H1 (cell line): ENCODE measurements around the gene NEGR1. TPM values are rescaled to one million over a fixed set of nuclear protein-coding genes. Genes with fewer than 3 reads are reported as not detected.

ENCODE experiments used
- CTCF ChIA-PET: fragments of 300-600 bp; sonication (Branson Sonifier 250); formaldehyde crosslinking; loops from one replicate; lab custom pipeline; 2021; ENCODE audit not compliant: partially characterized antibody; lab: Charles Lee
- POLR2A ChIA-PET: fragments of 300-600 bp; sonication (Branson Sonifier 250); formaldehyde crosslinking; loops from one replicate; lab custom pipeline; 2021; ENCODE audit warnings: inconsistent platforms; ENCODE audit not compliant: partially characterized antibody; lab: Charles Lee
- DNase-seq, 2 experiments: peaks; one replicate each; pipeline versions ENCODE4 v3.0.0 to v3.0.0-alpha.2; 2010 to 2022; ENCODE audit warnings: low spot score in 2 of 2, low read depth in 1 of 2, mixed read lengths in 1 of 2
- FAIRE-seq: peaks from 2 replicates; lab custom pipeline; 2011; peaks lifted over from hg19 to GRCh38; lab: Jason Lieb, UNC
- H2AFZ ChIP-seq: 2 replicates; pipeline ENCODE4 v1.8.1; 2012; ENCODE audit warnings: low read length, inconsistent platforms
- H2AK5ac ChIP-seq: 2 replicates; pipeline ENCODE4 v1.6.1; 2013; ENCODE audit warnings: low read depth, low read length
- H2BK120ac ChIP-seq: replicated peaks from 2 replicates; pipeline ENCODE3; 2013; ENCODE audit warnings: low read depth, low read length, inconsistent platforms
- H2BK12ac ChIP-seq: 2 replicates; pipeline ENCODE4 v1.6.1; 2013; ENCODE audit warnings: low read depth, low read length
- H2BK15ac ChIP-seq: 2 replicates; pipeline ENCODE4 v1.6.1; 2013; ENCODE audit warnings: low read length
- H2BK20ac ChIP-seq: 2 replicates; pipeline ENCODE4 v1.6.1; 2013; ENCODE audit warnings: low read length
- H2BK5ac ChIP-seq: 2 replicates; pipeline ENCODE4 v1.6.1; 2013; ENCODE audit warnings: low read depth, low read length
- H3K14ac ChIP-seq: 2 replicates; pipeline ENCODE4 v1.6.1; 2013; ENCODE audit warnings: inconsistent platforms; ENCODE audit not compliant: insufficient read length
- H3K18ac ChIP-seq: 2 replicates; pipeline ENCODE4 v1.6.1; 2013; ENCODE audit warnings: low read length; ENCODE audit errors: extremely low read depth
- H3K23ac ChIP-seq: 2 replicates; pipeline ENCODE4 v1.6.1; 2013; ENCODE audit warnings: inconsistent platforms; ENCODE audit not compliant: insufficient read length
- H3K23me2 ChIP-seq: 2 replicates; pipeline ENCODE4 v1.6.1; 2013; ENCODE audit warnings: low read depth, low read length
- H3K27ac ChIP-seq: 2 replicates; pipeline ENCODE4 v1.6.1; 2011; ENCODE audit warnings: low read depth, low read length, inconsistent platforms
- H3K27me3 ChIP-seq, 4 experiments: replicated peaks in 1 of 4; 1 replicate in 1 of 4; 2 replicates in 3 of 4; pipeline versions ENCODE4 v1.6.1 to v1.8.1; 2011 to 2013; ENCODE audit warnings: low read length in 3 of 4, mild to moderate bottlenecking in 3 of 4, inconsistent platforms in 2 of 4, mixed read lengths in 2 of 4, moderate library complexity in 1 of 4; ENCODE audit not compliant: control insufficient read depth in 3 of 4, insufficient read depth in 3 of 4; ENCODE audit errors: extremely low read depth in 1 of 4
- H3K36me3 ChIP-seq, 4 experiments: 2 replicates each; pipeline versions ENCODE4 v1.6.1 to v1.8.1; 2011 to 2013; ENCODE audit warnings: mild to moderate bottlenecking in 4 of 4, low read length in 3 of 4, moderate library complexity in 2 of 4, control low read depth in 1 of 4, inconsistent platforms in 1 of 4; ENCODE audit not compliant: insufficient read depth in 4 of 4, control insufficient read depth in 2 of 4
- H3K4ac ChIP-seq: replicated peaks from 2 replicates; pipeline ENCODE3; 2013; ENCODE audit warnings: low read length, low read depth, mixed read lengths, inconsistent platforms; ENCODE audit not compliant: insufficient read length
- H3K4me1 ChIP-seq, 4 experiments: replicated peaks in 1 of 4; 1 replicate in 1 of 4; 2 replicates in 3 of 4; pipeline versions ENCODE4 v1.6.1 to v1.8.1; 2011 to 2013; ENCODE audit warnings: low read length in 3 of 4, inconsistent platforms in 2 of 4, mixed read lengths in 1 of 4; ENCODE audit not compliant: insufficient read depth in 4 of 4, control insufficient read depth in 3 of 4
- H3K4me2 ChIP-seq, 2 experiments: 2 replicates each; pipeline versions ENCODE4 v1.6.1 to v1.8.1; 2011 to 2013; ENCODE audit warnings: low read depth in 2 of 2, low read length in 2 of 2, control low read depth in 1 of 2, inconsistent platforms in 1 of 2, mild to moderate bottlenecking in 1 of 2; ENCODE audit not compliant: insufficient read depth in 1 of 2
- H3K4me3 ChIP-seq, 4 experiments: fragments of 200-600, 300-600 bp in 1 of 4; sonication (generic), shearing (Covaris generic), sonication (Bioruptor Twin) in 1 of 4; 2 replicates each; pipeline versions ENCODE4 v1.5.1 to v1.8.1; 2011 to 2016; ENCODE audit warnings: low read length in 4 of 4, low read depth in 3 of 4, control low read depth in 2 of 4, inconsistent platforms in 2 of 4, mild to moderate bottlenecking in 2 of 4, mixed read lengths in 1 of 4, moderate library complexity in 1 of 4; ENCODE audit not compliant: insufficient read depth in 2 of 4; ENCODE audit errors: extremely low read depth in 1 of 4
- H3K56ac ChIP-seq: replicated peaks from 2 replicates; pipeline ENCODE3; 2013; ENCODE audit warnings: low read depth, mild to moderate bottlenecking, mixed read lengths, low read length, inconsistent platforms; ENCODE audit not compliant: insufficient read length
- H3K79me1 ChIP-seq: 2 replicates; pipeline ENCODE4 v1.6.1; 2013; ENCODE audit warnings: low read depth, low read length, control low read depth
- H3K79me2 ChIP-seq, 2 experiments: 2 replicates each; pipeline versions ENCODE4 v1.6.1 to v1.8.1; 2012 to 2013; ENCODE audit warnings: low read length in 2 of 2, mild to moderate bottlenecking in 2 of 2, inconsistent platforms in 1 of 2; ENCODE audit not compliant: insufficient read depth in 2 of 2, control insufficient read depth in 1 of 2
- H3K9ac ChIP-seq, 4 experiments: replicated peaks in 1 of 4; 1 replicate in 1 of 4; 2 replicates in 3 of 4; pipeline versions ENCODE4 v1.6.1 to v1.8.1; 2011 to 2013; ENCODE audit warnings: low read depth in 3 of 4, low read length in 3 of 4, control low read depth in 2 of 4, mild to moderate bottlenecking in 2 of 4, moderate library complexity in 2 of 4, inconsistent platforms in 1 of 4; ENCODE audit errors: extremely low read depth in 1 of 4
- H3K9me3 ChIP-seq, 2 experiments: 2 replicates each; pipeline versions ENCODE4 v1.6.1 to v1.8.1; 2012 to 2013; ENCODE audit warnings: mild to moderate bottlenecking in 2 of 2, moderate library complexity in 2 of 2, control low read depth in 1 of 2, inconsistent platforms in 1 of 2, low read depth in 1 of 2, low read length in 1 of 2, mixed read lengths in 1 of 2; ENCODE audit not compliant: insufficient read depth in 2 of 2
- H4K20me1 ChIP-seq, 2 experiments: replicated peaks in 1 of 2; 2 replicates each; pipeline versions ENCODE3 to v1.8.1; 2011 to 2013; ENCODE audit warnings: inconsistent platforms in 2 of 2, low read length in 2 of 2, mild to moderate bottlenecking in 1 of 2; ENCODE audit not compliant: insufficient read depth in 2 of 2, control insufficient read depth in 1 of 2
- H4K5ac ChIP-seq: 2 replicates; pipeline ENCODE4 v1.6.1; 2013; ENCODE audit warnings: low read length, low read depth, mixed read lengths, inconsistent platforms; ENCODE audit not compliant: insufficient read length
- H4K8ac ChIP-seq: 2 replicates; pipeline ENCODE4 v1.8.0; 2013; ENCODE audit warnings: mild to moderate bottlenecking, moderate library complexity, low read length, inconsistent platforms; ENCODE audit not compliant: insufficient read depth; ENCODE audit errors: extremely low read depth
- H4K91ac ChIP-seq: replicated peaks from 2 replicates; pipeline ENCODE3; 2013; ENCODE audit warnings: low read length, mixed read lengths, inconsistent platforms; ENCODE audit not compliant: insufficient read length
- CTBP2 ChIP-seq: IDR thresholded peaks from 2 replicates; pipeline ENCODE4 v1.7.0; 2011; ENCODE audit warnings: borderline replicate concordance, mild to moderate bottlenecking, moderate library complexity, mixed read lengths, low read length; ENCODE audit not compliant: insufficient read depth, insufficient read length
- HDAC6 ChIP-seq: IDR thresholded peaks from one replicate; pipeline ENCODE4 v1.7.1; 2012; ENCODE audit warnings: low read depth, mild to moderate bottlenecking, inconsistent platforms, low read length, moderate library complexity
- SP1 ChIP-seq: IDR thresholded peaks from 2 replicates; pipeline ENCODE4 v1.6.1; 2011; ENCODE audit warnings: low read depth, low read length
- YY1 ChIP-seq: IDR thresholded peaks from 2 replicates; pipeline ENCODE4 v1.6.1; 2011; ENCODE audit warnings: low read depth, mild to moderate bottlenecking, low read length
- polyA plus RNA-seq, 7 experiments: library from polyadenylated mRNA; depleted of rRNA in 3 of 7; stranded (reverse) in 5 of 7; unstranded in 2 of 7; fragments of >200 nt in 5 of 7; fragments of 200-250 nt in 2 of 7; gene quantifications; 1 replicate in 5 of 7; 2 replicates in 1 of 7; 4 replicates in 1 of 7; pipeline versions ENCODE4 v1.2.1 to v1.2.3, GENCODE V29; 2011 to 2013; ENCODE audit warnings: missing spikeins in 2 of 7, mixed read lengths in 2 of 7
- total RNA-seq: library from RNA; stranded (reverse); fragmentation: NEBNext Ultra II Directional; extraction: Animal tissue kit (Norgen Biotek cat#: 25700); gene quantifications from 2 replicates; pipeline ENCODE4 v1.2.1, GENCODE V29; 2021

NEGR1 gene
- total and polyA plus RNA-seq, 2 of the 8 experiments (the other 6 are each of a cell fraction or from before 2014, with no cell fraction given): 0.71 to 1.3 TPM

GRCh38 chr1:71424536-71424935 lies 857.8 kb downstream of the NEGR1 start:
- POLR2A ChIA-PET: no interaction called here
- no peaks in the 10 kb centered on the region for H3K36me3 ChIP-seq
- H3K18ac ChIP-seq: no peak overlapping the region
- no peak overlapping the region for H3K9ac ChIP-seq
- no peak overlapping the region for H4K5ac ChIP-seq
- H2BK15ac ChIP-seq: no peak overlapping the region
- H4K91ac ChIP-seq: no peak overlapping the region
- CTCF ChIA-PET: no interaction called here
- no peak overlapping the region for H3K23ac ChIP-seq
- H3K4me3 ChIP-seq: no peak overlapping the region
- no peak overlapping the region for H2AK5ac ChIP-seq
- no peak overlapping the region for H3K4me2 ChIP-seq
- no peak overlapping the region for H4K8ac ChIP-seq
- no peaks in the 10 kb centered on the region for H3K27me3 ChIP-seq
- H2BK20ac ChIP-seq: no peak overlapping the region
- H3K27ac ChIP-seq: no peak overlapping the region
- no peaks in the 10 kb centered on the region for H3K79me2 ChIP-seq
- DNase-seq: no peak
- no peak overlapping the region for H3K56ac ChIP-seq
- H3K4me1 ChIP-seq: peaks cover 0 to 3% (median under 1%) of the 10 kb centered on the region in 4 experiments; a peak in 3 of 7 replicates
- H3K23me2 ChIP-seq: no peaks in the 10 kb centered on the region
- no peaks in the 10 kb centered on the region for H3K9me3 ChIP-seq
- no peak overlapping the region for H2AFZ ChIP-seq
- H3K79me1 ChIP-seq: no peaks in the 10 kb centered on the region
- H3K14ac ChIP-seq: no peak overlapping the region
- no peaks in the 10 kb centered on the region for H4K20me1 ChIP-seq
- no peak overlapping the region for H3K4ac ChIP-seq
- H2BK12ac ChIP-seq: no peak overlapping the region
- no peak for FAIRE-seq
- no peak overlapping the region for H2BK120ac ChIP-seq
- no peak overlapping the region for H2BK5ac ChIP-seq
- TF ChIP-seq SP1 (no peak), HDAC6 (no peak), YY1 (no peak), CTBP2 (no peak)
